Astrocyte of the spinal cord (primary cell): ENCODE results near the gene OLFM4.
"Not testable (repeated sequence)": the region's sequence is repeated elsewhere in the genome, so short reads cannot be mapped to it uniquely, and the experiment has no call there.

Source experiments
- DNase-seq: peaks from one replicate; pipeline ENCODE4 v3.0.0; 2011; ENCODE audit warnings: low read depth, low spot score
- H3K4me3 ChIP-seq: 2 replicates; pipeline ENCODE4 v1.5.1; 2011; ENCODE audit warnings: low read depth, mild to moderate bottlenecking, low read length, moderate library complexity
- in situ Hi-C: cut with HindIII; loops from 2 replicates; pipeline ENCODE4 v1.10.0; 2017; ENCODE audit warnings: low sequenced_read_pairs
- TF ChIP-seq, protein P1 (sequence below): IDR thresholded peaks from 2 replicates; pipeline ENCODE4 v1.5.1; 2012; ENCODE audit warnings: low read depth, mild to moderate bottlenecking, low read length, inconsistent platforms

OLFM4 gene

DNA sequence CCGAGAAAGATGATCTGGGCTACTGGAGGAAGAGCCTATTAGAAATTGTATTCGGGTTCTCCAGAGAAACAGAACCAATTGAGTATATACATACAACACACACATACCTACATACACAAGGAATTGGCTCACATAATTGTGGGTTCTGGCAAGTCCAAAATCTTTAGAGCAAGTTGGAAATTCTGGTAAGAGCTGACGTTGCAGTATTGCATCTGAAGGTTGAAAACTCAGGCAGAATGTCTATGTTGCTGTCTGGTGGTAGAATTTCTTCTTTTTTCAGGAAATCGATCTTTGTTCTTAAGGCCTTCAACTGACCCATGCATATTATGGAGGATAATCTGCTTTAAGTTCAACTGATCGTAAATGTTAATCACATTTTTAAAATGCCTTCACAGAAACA, 15.5 kb upstream of the OLFM4 start:
- H3K4me3 ChIP-seq: no peak overlapping the region
- no peak for DNase-seq
- TF ChIP-seq, protein P1, sequence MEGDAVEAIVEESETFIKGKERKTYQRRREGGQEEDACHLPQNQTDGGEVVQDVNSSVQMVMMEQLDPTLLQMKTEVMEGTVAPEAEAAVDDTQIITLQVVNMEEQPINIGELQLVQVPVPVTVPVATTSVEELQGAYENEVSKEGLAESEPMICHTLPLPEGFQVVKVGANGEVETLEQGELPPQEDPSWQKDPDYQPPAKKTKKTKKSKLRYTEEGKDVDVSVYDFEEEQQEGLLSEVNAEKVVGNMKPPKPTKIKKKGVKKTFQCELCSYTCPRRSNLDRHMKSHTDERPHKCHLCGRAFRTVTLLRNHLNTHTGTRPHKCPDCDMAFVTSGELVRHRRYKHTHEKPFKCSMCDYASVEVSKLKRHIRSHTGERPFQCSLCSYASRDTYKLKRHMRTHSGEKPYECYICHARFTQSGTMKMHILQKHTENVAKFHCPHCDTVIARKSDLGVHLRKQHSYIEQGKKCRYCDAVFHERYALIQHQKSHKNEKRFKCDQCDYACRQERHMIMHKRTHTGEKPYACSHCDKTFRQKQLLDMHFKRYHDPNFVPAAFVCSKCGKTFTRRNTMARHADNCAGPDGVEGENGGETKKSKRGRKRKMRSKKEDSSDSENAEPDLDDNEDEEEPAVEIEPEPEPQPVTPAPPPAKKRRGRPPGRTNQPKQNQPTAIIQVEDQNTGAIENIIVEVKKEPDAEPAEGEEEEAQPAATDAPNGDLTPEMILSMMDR: no peak
- in situ Hi-C loops: no loop called here

DNA sequence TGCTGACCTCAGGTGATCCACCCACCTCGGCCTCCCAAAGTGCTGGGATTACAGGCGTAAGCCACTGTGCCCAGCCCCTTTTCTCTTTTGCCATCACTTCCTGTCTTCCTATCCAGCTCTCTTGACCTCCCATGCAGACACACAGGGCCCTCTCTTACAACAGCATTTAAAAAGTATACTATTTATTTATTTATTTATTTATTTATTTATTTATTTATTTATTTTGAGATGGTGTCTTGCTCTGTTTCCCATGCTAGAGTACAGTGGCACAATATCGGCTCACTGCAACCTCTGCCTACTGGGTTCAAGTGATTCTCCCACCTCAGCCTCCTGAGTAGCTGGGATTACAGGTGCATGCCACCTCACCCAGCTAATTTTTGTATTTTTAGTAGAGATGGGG, 14.6 kb upstream of the OLFM4 start:
- H3K4me3 ChIP-seq, in situ Hi-C loops, DNase-seq: not testable (repeated sequence)

DNA sequence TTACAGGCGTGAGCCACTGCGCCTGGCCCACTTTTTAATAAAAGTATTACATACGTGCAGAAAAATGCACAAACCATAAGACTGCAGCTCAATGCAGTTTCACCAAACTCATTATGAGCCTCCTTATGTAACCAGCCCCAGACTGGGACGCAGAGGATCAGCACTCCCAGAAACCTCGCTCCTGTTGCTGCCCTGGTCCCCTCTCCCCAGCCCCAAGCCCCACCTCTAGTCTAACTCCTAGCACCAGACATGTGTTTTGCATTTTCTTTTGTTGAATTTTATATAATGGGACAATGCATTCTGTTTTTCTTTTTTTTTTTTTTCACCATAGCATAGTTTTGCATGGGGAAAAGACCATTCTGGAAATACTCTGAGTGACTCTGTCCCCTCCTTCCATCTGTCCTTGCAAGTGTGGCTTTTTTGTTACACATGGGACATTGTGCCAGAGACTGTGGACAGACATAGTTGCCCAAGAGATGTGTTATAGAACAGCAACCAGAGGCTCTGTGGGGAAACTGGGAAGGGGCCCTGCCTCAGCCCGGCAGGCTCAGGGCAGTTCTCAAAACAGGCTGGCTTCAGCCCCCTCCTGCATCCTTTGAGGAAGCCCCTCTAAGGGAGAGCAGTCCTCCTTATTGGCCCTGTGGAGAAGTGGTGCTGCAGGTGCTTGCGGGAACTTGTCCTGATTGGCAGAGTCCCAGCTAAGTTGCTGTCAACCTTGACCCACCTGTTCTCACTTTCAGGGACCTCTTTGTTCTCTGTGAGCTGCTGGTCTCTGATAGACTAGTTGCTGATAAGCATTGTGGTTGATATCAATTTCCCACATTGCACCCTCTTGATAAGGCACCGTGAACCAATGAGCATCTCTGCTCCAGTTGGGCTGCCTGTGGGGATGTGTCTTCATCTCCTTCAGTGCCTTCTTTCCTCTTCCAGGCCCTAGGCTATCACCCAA, 13.8 kb upstream of the OLFM4 start:
- no peak for DNase-seq
- TF ChIP-seq, protein P1: no peak
- in situ Hi-C loops: no loop called here
- no peak overlapping the region for H3K4me3 ChIP-seq

DNA sequence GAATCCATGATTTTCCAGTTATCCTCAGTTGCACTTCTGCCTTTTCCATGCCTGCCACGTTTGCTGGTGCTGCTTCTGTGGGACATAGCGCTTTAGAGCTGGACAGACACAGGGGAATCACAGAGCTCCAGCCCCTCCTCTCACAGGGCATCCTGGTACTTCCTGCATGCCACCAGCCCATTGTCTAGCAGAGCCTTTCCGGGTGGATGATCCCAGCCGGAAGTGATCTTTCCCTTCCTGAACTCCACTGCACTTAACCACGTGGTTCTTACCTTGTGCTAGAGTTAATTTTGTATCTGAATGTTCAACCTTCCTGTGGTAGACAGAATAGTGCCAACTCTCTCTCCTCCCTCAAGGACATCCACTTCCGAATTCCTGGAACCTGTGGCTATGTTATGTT, 12.6 kb upstream of the OLFM4 start:
- in situ Hi-C loops: no loop called here
- TF ChIP-seq, protein P1: no peak
- no peak overlapping the region for H3K4me3 ChIP-seq
- DNase-seq: no peak

DNA sequence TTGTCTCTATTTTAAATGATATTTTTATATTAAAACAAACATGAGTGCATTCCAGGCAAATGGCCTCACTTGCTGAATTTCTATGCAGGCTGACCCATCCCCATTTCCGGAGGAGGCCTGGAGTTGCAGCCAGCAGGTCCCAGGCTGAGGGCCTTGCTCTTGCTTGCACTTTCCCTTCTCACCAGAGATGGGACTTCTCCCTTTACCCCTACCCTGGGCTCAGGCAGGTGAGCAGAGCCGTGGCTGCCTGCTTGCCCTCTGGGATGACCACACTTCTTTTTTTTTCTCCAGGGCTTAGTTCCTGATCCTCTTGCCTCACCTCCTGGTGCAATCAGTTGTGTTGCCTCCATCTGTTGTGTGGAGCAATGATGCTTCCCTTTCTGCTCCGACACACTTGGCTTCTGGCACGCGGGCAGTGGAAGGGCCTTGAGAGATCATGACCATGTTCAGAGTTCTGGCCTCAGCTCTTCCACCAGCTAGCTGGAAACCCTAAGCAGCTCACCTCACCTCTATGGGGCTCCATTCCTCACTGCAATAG, 11.1 kb upstream of the OLFM4 start:
- in situ Hi-C loops: no loop called here
- TF ChIP-seq, protein P1: no peak
- H3K4me3 ChIP-seq: no peak overlapping the region
- DNase-seq: no peak

DNA sequence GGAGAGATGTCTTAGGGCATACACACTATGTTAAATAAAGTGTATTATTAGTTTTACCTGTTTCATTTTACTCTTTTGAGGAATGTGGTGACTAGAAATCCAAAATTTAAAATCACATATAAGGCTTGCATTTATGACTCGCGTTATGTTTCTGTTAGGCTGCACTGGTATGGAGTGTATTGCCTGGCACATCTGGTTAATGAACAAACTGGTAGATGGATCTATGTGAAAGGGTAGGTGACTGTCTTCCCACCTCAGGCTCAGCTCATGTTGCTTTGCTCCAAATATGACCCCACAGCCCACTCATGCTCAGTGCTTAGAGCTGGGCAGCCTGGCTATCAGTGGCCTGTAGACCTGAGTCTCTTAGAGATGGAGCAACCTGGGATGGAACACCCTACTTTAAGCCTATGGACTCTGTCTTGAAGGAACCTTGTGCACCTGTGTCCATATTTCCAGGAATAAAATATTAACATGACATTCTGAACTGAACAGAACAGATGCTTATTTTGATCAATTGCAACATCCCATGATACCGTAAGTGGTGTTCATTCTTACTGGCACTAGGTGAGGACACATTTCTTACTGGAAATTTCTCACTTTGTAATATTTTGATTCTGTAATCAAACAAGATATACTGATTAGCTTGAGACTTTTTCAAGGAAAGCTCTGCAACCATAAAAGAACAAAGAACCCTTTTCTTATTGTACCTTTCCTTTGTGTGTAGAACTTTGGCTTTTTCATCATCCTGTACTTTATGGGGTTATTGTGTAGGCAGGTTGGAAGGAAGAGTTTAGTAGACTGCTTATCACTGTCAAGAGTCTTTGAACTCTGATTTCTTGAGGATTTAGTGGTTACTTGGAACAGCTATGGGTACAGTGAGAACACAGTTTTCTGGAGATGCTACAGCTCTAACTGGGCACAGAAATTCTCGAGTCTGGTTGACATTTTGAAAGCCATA, 9.6 kb upstream of the OLFM4 start:
- in situ Hi-C loops: no loop called here
- no peak for DNase-seq
- no peak overlapping the region for H3K4me3 ChIP-seq
- TF ChIP-seq, protein P1: no peak
